K562 (cell line): Measurements from ENCODE around the gene LZTR1. TPM values are rescaled to one million over a fixed set of nuclear protein-coding genes. Genes with fewer than 3 reads are reported as not detected.

Experiments
- ASH1L ChIP-seq: fragments of 450-650 bp; IDR thresholded peaks from 2 replicates; pipeline ENCODE4 v1.6.1; 2018; ENCODE audit warnings: borderline replicate concordance, mild to moderate bottlenecking, low read depth; ENCODE audit not compliant: partially characterized antibody
- CAMTA2 ChIP-seq: fragments of 250-450 bp; sonication (Bioruptor Pico); conservative IDR thresholded peaks from 2 replicates; pipeline ENCODE4 v1.5.1; 2022
- CREB5 ChIP-seq: fragments of 250-450 bp; sonication (Bioruptor Pico); IDR thresholded peaks from 2 replicates; pipeline ENCODE4 v1.5.0; 2020; ENCODE audit warnings: mild to moderate bottlenecking
- CTCF ChIP-seq, 3 experiments: IDR thresholded peaks in 2 of 3; conservative IDR thresholded peaks in 1 of 3; 2 replicates each; pipeline ENCODE4 v1.5.1; 2011 to 2012; ENCODE audit warnings: low read length in 3 of 3, mild to moderate bottlenecking in 3 of 3, control low read depth in 2 of 3, improper control_type of control experiment in 1 of 3, inconsistent platforms in 1 of 3, low read depth in 1 of 3, mixed read lengths in 1 of 3, moderate library complexity in 1 of 3; ENCODE audit not compliant: insufficient read depth in 2 of 3
- ETS1 ChIP-seq: conservative IDR thresholded peaks from 2 replicates; pipeline ENCODE4 v1.6.1; 2011; ENCODE audit warnings: low read depth, mild to moderate bottlenecking, low read length; ENCODE audit not compliant: control insufficient read depth
- HDAC3 ChIP-seq: fragments of 450-650 bp; IDR thresholded peaks from 2 replicates; pipeline ENCODE4 v1.6.1; 2018; ENCODE audit warnings: borderline replicate concordance, mild to moderate bottlenecking, moderate library complexity; ENCODE audit not compliant: partially characterized antibody
- IRF1 ChIP-seq: sonication (generic); formaldehyde crosslinking; IDR thresholded peaks from 2 replicates; pipeline ENCODE4 v1.8.0; 2022; ENCODE audit warnings: missing genetic modification reagents, mild to moderate bottlenecking, borderline replicate concordance
- KLF1 ChIP-seq: fragments of 450-650 bp; IDR thresholded peaks from 2 replicates; pipeline ENCODE4 v1.6.1; 2016; ENCODE audit warnings: missing genetic modification characterization, missing compliant biosample characterization
- MEF2D ChIP-seq: conservative IDR thresholded peaks from 2 replicates; pipeline ENCODE4 v1.6.1; 2016; ENCODE audit warnings: low read depth, missing genetic modification characterization, missing compliant biosample characterization
- PHB2 ChIP-seq: fragments of 450-650 bp; IDR thresholded peaks from 2 replicates; pipeline ENCODE4 v1.6.1; 2017; ENCODE audit warnings: low read depth
- POLR2A ChIP-seq: fragments of 450-650 bp; conservative IDR thresholded peaks from 2 replicates; pipeline ENCODE4 v1.6.1; 2016
- POLR2G ChIP-seq: fragments of 200-400 bp; formaldehyde crosslinking; IDR thresholded peaks from 2 replicates; pipeline ENCODE4 v1.6.1; 2017; ENCODE audit warnings: low read depth, mild to moderate bottlenecking, antibody characterized with exemption, low read length, moderate library complexity
- PRMT5 ChIP-seq: sonication (generic); formaldehyde crosslinking; IDR thresholded peaks from 2 replicates; pipeline ENCODE4 v1.5.0; 2020; ENCODE audit warnings: missing genetic modification reagents
- SMAD2 ChIP-seq: fragments of 150-350 bp; IDR thresholded peaks from 2 replicates; pipeline ENCODE4 v1.6.1; 2014; ENCODE audit warnings: low read depth, mild to moderate bottlenecking, low read length
- SMAD4 ChIP-seq: fragments of 250-450 bp; sonication (Bioruptor Pico); conservative IDR thresholded peaks from 2 replicates; pipeline ENCODE4 v1.8.0; 2021; ENCODE audit warnings: inconsistent platforms, mild to moderate bottlenecking, moderate library complexity
- SREBF2 ChIP-seq: sonication (generic); formaldehyde crosslinking; IDR thresholded peaks from 2 replicates; pipeline ENCODE4 v1.4.0; 2020; ENCODE audit warnings: mild to moderate bottlenecking, missing genetic modification reagents
- USF1 ChIP-seq: sonication (generic); formaldehyde crosslinking; IDR thresholded peaks from 2 replicates; pipeline ENCODE4 v1.9.0; 2022; ENCODE audit warnings: mild to moderate bottlenecking, missing genetic modification reagents
- XRCC5 ChIP-seq: fragments of 200-400 bp; formaldehyde crosslinking; IDR thresholded peaks from 2 replicates; pipeline ENCODE4 v1.6.1; 2017; ENCODE audit warnings: low read depth, mild to moderate bottlenecking, low read length
- ZNF408 ChIP-seq: fragments of 250-450 bp; sonication (Bioruptor Pico); IDR thresholded peaks from 2 replicates; pipeline ENCODE4 v1.4.0; 2020; ENCODE audit warnings: low read depth, mild to moderate bottlenecking, moderate library complexity
- ZNF584 ChIP-seq: fragments of 200-800 bp; sonication (Bioruptor generic); IDR thresholded peaks from 2 replicates; pipeline ENCODE4 v1.6.1; 2016; ENCODE audit warnings: low read depth, mild to moderate bottlenecking, missing genetic modification characterization, missing compliant biosample characterization
- ZNF780A ChIP-seq: fragments of 250-450 bp; sonication (Bioruptor Pico); IDR thresholded peaks from 2 replicates; pipeline ENCODE4 v1.5.0; 2021; ENCODE audit warnings: mild to moderate bottlenecking
- ZNF830 ChIP-seq: fragments of 250-450 bp; sonication (Bioruptor Pico); IDR thresholded peaks from 2 replicates; pipeline ENCODE4 v1.5.0; 2021; ENCODE audit warnings: mild to moderate bottlenecking
- polyA plus RNA-seq, 8 experiments: library from polyadenylated mRNA; depleted of rRNA in 4 of 8; stranded (reverse) in 5 of 8; unstranded in 3 of 8; fragments of >200 nt; fragmentation: Nextera tagmentation in 2 of 8; fragmentation: Illumina TruSeq in 1 of 8; extraction: Ambion mirVana in 2 of 8; extraction: Trizol in 1 of 8; gene quantifications; 2 replicates each; pipeline versions ENCODE4 v1.2.1 to v1.2.3, GENCODE V29; 2011 to 2014; ENCODE audit warnings: inconsistent platforms in 1 of 8, missing spikeins in 1 of 8
- total RNA-seq, 7 experiments: library from RNA; depleted of rRNA in 6 of 7; stranded (reverse); fragments of >200 nt in 6 of 7; fragmentation: Illumina TruSeq in 2 of 7; extraction: Trizol in 2 of 7; gene quantifications; 2 replicates each; pipeline versions ENCODE4 v1.2.1 to v1.2.3, GENCODE V29; 2011 to 2021; ENCODE audit warnings: low replicate concordance in 1 of 7

The LZTR1 gene
- total and polyA plus RNA-seq, 9 of the 15 experiments (the other 6 are each of a cell fraction or from before 2014, with no cell fraction given): 2.2 to 135 (median 63.0) TPM

- TF ChIP-seq ETS1: peak; percentile 54; the same call in 1 of the 2 replicates
- no peak for TF ChIP-seq ZNF584 (CRISPR knock-in tag)
- 0 out of 2 replicates have a peak, but pooled peaks have one; percentile 45 for TF ChIP-seq CREB5 (CRISPR knock-in tag)
- no peak for TF ChIP-seq HDAC3
- TF ChIP-seq POLR2G: peak; percentile 60
- TF ChIP-seq CAMTA2 (CRISPR knock-in tag): 0 out of 2 replicates have a peak, but pooled peaks have one; percentile 26
- no peak for TF ChIP-seq ASH1L
- TF ChIP-seq ZNF830 (CRISPR knock-in tag): peak; percentile 87; the same call in 1 of the 2 replicates
- peak; percentile 4; the same call in 1 of the 2 replicates for TF ChIP-seq KLF1
- TF ChIP-seq ZNF780A (CRISPR knock-in tag): peak; percentile 70; the same call in 1 of the 2 replicates
- TF ChIP-seq POLR2A: peak; percentile 50; the same call in 1 of the 2 replicates
- peak; percentile 55; the same call in 1 of the 2 replicates for TF ChIP-seq PRMT5 (CRISPR knock-in tag)
- TF ChIP-seq SMAD4 (CRISPR knock-in tag): no peak
- TF ChIP-seq MEF2D (tag): no peak
- 0 out of 2 replicates have a peak, but pooled peaks have one; percentile 9 for TF ChIP-seq XRCC5
- no peak for TF ChIP-seq SMAD2
- peak in 2 of 3 experiments; percentile 13 to 15; a peak in 2 of 6 replicates for TF ChIP-seq CTCF (IDR thresholded peaks at IDR 0.05 in 2 of 3, conservative IDR thresholded peaks at IDR 0.05 in 1 of 3; ENCODE audit: insufficient read depth in 2 of 3, low read depth in 1 of 3, low read length in 3 of 3)
- no peak for TF ChIP-seq ZNF408
- TF ChIP-seq SREBF2 (CRISPR knock-in tag): no peak
- TF ChIP-seq IRF1 (CRISPR knock-in tag): no peak
- peak; percentile 58; the same call in 1 of the 2 replicates for TF ChIP-seq USF1
- TF ChIP-seq PHB2: no peak
Measured at GRCh38 chr22:20956258-20957101, 25.6 kb upstream of the LZTR1 start (continued).
